Cerebellar cortex (tissue), 1 donor: Measurements from ENCODE around the gene SPOCD1.
A peak's percentile ranks its signal among the peaks of the same experiment; 100 is the strongest.

ENCODE experiments used
- DNase-seq: peaks from one replicate; pipeline ENCODE4 v3.0.0-alpha.2; 2015; ENCODE audit warnings: low spot score

Gene SPOCD1

GRCh38 chr1:31755850-31756492 lies 59.9 kb downstream of the SPOCD1 start:
- no peak for DNase-seq

- DNase-seq = no peak
These were observed 60.6 kb downstream of the SPOCD1 start for GRCh38 chr1:31755197-31755611.

GRCh38 chr1:31754397-31754796 lies 61.4 kb downstream of the SPOCD1 start:
- no peak for DNase-seq

GRCh38 chr1:31753707-31754349 lies 62.0 kb downstream of the SPOCD1 start:
- DNase-seq = peak; percentile 76

- peak; percentile 35 for DNase-seq
These were observed 62.8 kb downstream of the SPOCD1 start for GRCh38 chr1:31752952-31753475.

- no peak for DNase-seq
These were observed 63.6 kb downstream of the SPOCD1 start for GRCh38 chr1:31752258-31752657.

- DNase-seq = no peak
These were observed 64.0 kb downstream of the SPOCD1 start for GRCh38 chr1:31751822-31752241.

GRCh38 chr1:31750858-31751510 lies 64.8 kb downstream of the SPOCD1 start:
- peak; percentile 38 for DNase-seq

- no peak for DNase-seq
These were observed 65.8 kb downstream of the SPOCD1 start for GRCh38 chr1:31749785-31750735.

GRCh38 chr1:31748365-31748764 lies 67.5 kb downstream of the SPOCD1 start:
- no peak for DNase-seq

GRCh38 chr1:31747304-31747703 lies 68.5 kb downstream of the SPOCD1 start:
- DNase-seq = no peak

GRCh38 chr1:31746687-31747086 lies 69.1 kb downstream of the SPOCD1 start:
- peak; percentile 22 for DNase-seq

GRCh38 chr1:31745946-31746670 lies 69.7 kb downstream of the SPOCD1 start:
- no peak for DNase-seq

- DNase-seq = peak; percentile 73
These were observed 70.5 kb downstream of the SPOCD1 start for GRCh38 chr1:31745096-31745945.

- no peak for DNase-seq
These were observed 71.5 kb downstream of the SPOCD1 start for GRCh38 chr1:31744165-31744888.

- no peak for DNase-seq
These were observed 73.2 kb downstream of the SPOCD1 start for GRCh38 chr1:31742462-31743212.
